Lower leg skin (tissue), 3 donors: Measurements from ENCODE around the gene AMPD3.

ENCODE experiments used
- CTCF ChIP-seq, 3 donors: fragments of 450-650 bp; IDR thresholded peaks; one replicate each; pipeline ENCODE4 v1.5.1; 2016; ENCODE audit warnings: antibody characterized with exemption in 3 of 3, mild to moderate bottlenecking in 3 of 3, moderate library complexity in 2 of 3
- POLR2A ChIP-seq, 2 donors: fragments of 450-650 bp; IDR thresholded peaks; one replicate each; pipeline ENCODE4 v1.6.1; 2016 to 2017; ENCODE audit warnings: antibody characterized with exemption in 2 of 2, mild to moderate bottlenecking in 1 of 2, moderate library complexity in 1 of 2

- TF ChIP-seq CTCF (IDR thresholded peaks at IDR 0.05): no peak
- no peak for TF ChIP-seq POLR2A (IDR thresholded peaks at IDR 0.05)
These were observed 41.4 kb downstream of the AMPD3 start for GRCh38 chr11:10496296-10496936.
